Small intestine (tissue), 7 donors: ENCODE data around the gene SETBP1. TPM values are rescaled to one million over a fixed set of nuclear protein-coding genes. Genes with fewer than 3 reads are reported as not detected.

Experiments
- DNase-seq, 2 donors: peaks; one replicate each; pipeline versions ENCODE4 v3.0.0 to v3.0.0-alpha.2; 2013
- FAIRE-seq: peaks from 2 replicates; lab custom pipeline; 2012; peaks lifted over from hg19 to GRCh38; lab: Jason Lieb, UNC
- H3K27ac ChIP-seq, 3 donors: one replicate each; pipeline ENCODE4 v1.5.1; 2013; ENCODE audit warnings: low read length in 2 of 3, mild to moderate bottlenecking in 2 of 3, control low read depth in 1 of 3, inconsistent platforms in 1 of 3, low read depth in 1 of 3, moderate library complexity in 1 of 3
- H3K27me3 ChIP-seq, 3 donors: one replicate each; pipeline ENCODE4 v1.6.1; 2013; ENCODE audit warnings: low read length in 3 of 3, inconsistent platforms in 1 of 3; ENCODE audit not compliant: control insufficient read depth in 3 of 3, insufficient read depth in 3 of 3
- H3K36me3 ChIP-seq, 3 donors: one replicate each; pipeline ENCODE4 v1.6.1; 2013; ENCODE audit warnings: low read length in 3 of 3, inconsistent platforms in 1 of 3, low read depth in 1 of 3, mild to moderate bottlenecking in 1 of 3, moderate library complexity in 1 of 3; ENCODE audit not compliant: control insufficient read depth in 3 of 3, insufficient read depth in 2 of 3
- H3K4me1 ChIP-seq, 3 donors: one replicate each; pipeline ENCODE4 v1.6.1; 2013; ENCODE audit warnings: low read length in 2 of 3, inconsistent platforms in 1 of 3, low read depth in 1 of 3, mild to moderate bottlenecking in 1 of 3, moderate library complexity in 1 of 3; ENCODE audit not compliant: control insufficient read depth in 3 of 3, insufficient read depth in 2 of 3
- H3K4me3 ChIP-seq, 3 donors: one replicate each; pipeline ENCODE4 v1.5.1; 2013; ENCODE audit warnings: low read length in 3 of 3, control low read depth in 1 of 3, inconsistent platforms in 1 of 3, low read depth in 1 of 3, mild to moderate bottlenecking in 1 of 3, moderate library complexity in 1 of 3
- H3K9me3 ChIP-seq, 2 donors: one replicate each; pipeline ENCODE4 v1.6.1; 2013; ENCODE audit warnings: low read depth in 1 of 2, low read length in 1 of 2; ENCODE audit not compliant: control insufficient read depth in 2 of 2, insufficient read depth in 1 of 2
- WGBS, 3 donors: extraction: QIAGEN DNeasy Blood & Tissue Kit; methylation state at CpG; one replicate each; pipeline ENCODE4 v1.1.7; 2013; 5-methylcytosine and 5-hydroxymethylcytosine counted together
- polyA plus RNA-seq, 4 donors: library from polyadenylated mRNA; stranded (reverse) in 3 of 4; unstranded in 1 of 4; fragments of 200-250 nt in 3 of 4; fragments of 120-200 nt in 1 of 4; gene quantifications; one replicate each; pipeline versions ENCODE4 v1.2.1 to v1.2.3, GENCODE V29; 2013
- donor health status: healthy with polysubstance abuse.
- donor health status: control.
- donor health status: control.
- donor health status: Bipolar disorder and iron deficiency.
- donor health status: healthy.

The SETBP1 gene
- polyA plus RNA-seq, 4 donors: 0.54 to 5.8 (median 1.8) TPM; not detected in 1

- FAIRE-seq (no peak), DNase-seq (no peak)
- H3K27ac ChIP-seq: no peak overlapping the region
- whole genome bisulfite sequencing, 3 donors: 44 to 72% (median 67%) methylated on average over 2 of the region's 2 CpGs
- H3K4me3 ChIP-seq: no peak overlapping the region
- no peaks in the 10 kb centered on the region for H3K27me3 ChIP-seq
- H3K4me1 ChIP-seq: no peaks in the 10 kb centered on the region
- H3K9me3 ChIP-seq: no peaks in the 10 kb centered on the region
- H3K36me3 ChIP-seq: no peaks in the 10 kb centered on the region
Measured at GRCh38 chr18:44960580-44960979, 279.9 kb downstream of the SETBP1 start.

DNA sequence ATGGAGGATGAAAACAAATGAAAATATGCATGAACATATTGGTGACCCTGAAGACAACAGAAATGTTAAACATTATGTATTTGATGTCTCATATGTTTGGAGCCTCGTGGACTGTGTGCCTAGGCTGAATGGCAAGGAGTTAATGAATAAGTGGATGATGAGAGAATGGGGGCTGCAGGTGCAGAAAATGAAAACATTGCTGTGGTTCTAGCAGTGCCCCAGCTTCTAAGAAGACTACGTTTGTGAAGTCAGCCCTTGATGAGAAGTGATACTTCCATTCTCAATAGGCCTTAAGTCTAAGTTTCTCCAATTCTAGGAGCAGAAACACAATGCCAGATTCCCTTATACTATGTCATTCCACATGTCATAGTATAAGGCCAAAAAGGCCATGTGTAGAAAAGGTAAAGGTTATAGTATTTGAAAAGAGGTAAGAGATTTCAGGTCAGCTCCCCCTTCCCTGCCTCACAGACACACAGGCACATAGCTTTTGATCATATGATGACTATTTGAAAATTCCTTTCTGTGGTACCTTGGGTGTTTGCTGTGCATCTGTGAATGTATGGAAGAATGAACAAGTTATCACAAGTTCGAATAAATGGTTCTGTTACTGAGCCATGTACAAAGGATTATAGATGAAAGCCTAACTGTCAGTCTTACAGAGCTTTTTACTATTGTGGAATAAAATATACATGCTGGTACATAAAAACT lies 280.8 kb downstream of the SETBP1 start:
- no peak for DNase-seq
- no peaks in the 10 kb centered on the region for H3K36me3 ChIP-seq
- no peaks in the 10 kb centered on the region for H3K9me3 ChIP-seq
- H3K27me3 ChIP-seq: no peaks in the 10 kb centered on the region
- FAIRE-seq: no peak
- no peak overlapping the region for H3K4me3 ChIP-seq
- H3K27ac ChIP-seq: no peak overlapping the region
- H3K4me1 ChIP-seq: no peaks in the 10 kb centered on the region
- WGBS, 3 donors: 77 to 90% (median 89%) methylated on average over 3 of the region's 3 CpGs

DNA sequence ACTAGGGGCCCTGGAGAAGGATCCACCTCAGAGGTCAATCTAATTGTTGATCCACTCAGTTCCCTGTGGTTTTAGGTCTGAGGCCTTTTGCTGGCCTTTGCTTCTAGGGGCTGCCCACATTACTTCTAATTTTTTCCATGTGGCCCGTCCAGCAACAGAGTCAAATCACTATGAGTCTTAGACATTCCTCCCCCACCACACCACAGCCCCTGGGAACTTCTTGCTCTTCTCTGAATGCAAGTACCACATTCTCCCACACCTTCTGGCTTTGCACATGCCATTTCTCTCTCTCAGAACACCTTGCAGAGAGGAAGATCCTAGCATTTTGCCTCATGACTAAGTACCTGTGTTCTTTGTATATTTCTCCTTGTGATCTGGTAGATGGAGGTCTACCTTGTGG lies 286.9 kb downstream of the SETBP1 start:
- Histone ChIP-seq H3K4me3 (no peak overlapping the region), H3K4me1 (no peaks in the 10 kb centered on the region), H3K36me3 (no peaks in the 10 kb centered on the region), H3K27me3 (no peaks in the 10 kb centered on the region), H3K27ac (no peak overlapping the region), H3K9me3 (no peaks in the 10 kb centered on the region)
- 79 to 100% (median 80%) methylated on average over 1 of the region's 1 CpG for WGBS, 3 donors
- no peak for DNase-seq
- no peak for FAIRE-seq

DNA sequence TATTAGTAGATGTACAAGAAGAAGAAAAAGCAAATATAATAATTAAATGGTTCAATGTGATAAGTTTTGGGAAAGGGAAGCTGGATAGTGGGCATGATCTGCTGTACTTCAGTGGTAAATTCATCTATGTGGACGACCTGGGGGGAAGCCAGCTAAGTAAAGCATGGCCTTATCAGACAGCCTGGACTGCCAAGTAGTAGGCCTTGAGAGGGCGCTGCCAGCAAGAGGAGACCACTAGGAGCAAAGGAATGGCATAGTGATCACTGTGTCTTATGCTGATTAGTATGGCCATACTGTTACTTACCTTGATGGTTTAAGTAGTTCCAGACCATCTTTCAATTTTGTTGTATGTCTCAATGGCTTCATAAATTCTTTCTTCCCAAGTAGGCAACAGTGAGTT lies 287.6 kb downstream of the SETBP1 start:
- no peaks in the 10 kb centered on the region for H3K27me3 ChIP-seq
- FAIRE-seq (no peak), DNase-seq (no peak)
- H3K36me3 ChIP-seq: no peaks in the 10 kb centered on the region
- H3K4me3 ChIP-seq: no peak overlapping the region
- 80 to 88% (median 86%) methylated on average over 2 of the region's 2 CpGs for WGBS, 3 donors
- no peaks in the 10 kb centered on the region for H3K9me3 ChIP-seq
- H3K27ac ChIP-seq: no peak overlapping the region
- no peaks in the 10 kb centered on the region for H3K4me1 ChIP-seq

- FAIRE-seq (no peak), DNase-seq (no peak)
- no peak overlapping the region for H3K4me3 ChIP-seq
- no peaks in the 10 kb centered on the region for H3K27me3 ChIP-seq
- H3K27ac ChIP-seq: no peak overlapping the region
- no peaks in the 10 kb centered on the region for H3K36me3 ChIP-seq
- H3K9me3 ChIP-seq: no peaks in the 10 kb centered on the region
- H3K4me1 ChIP-seq: no peaks in the 10 kb centered on the region
- 63 to 76% (median 71%) methylated on average over 5 of the region's 5 CpGs for WGBS, 3 donors
Measured at GRCh38 chr18:44969214-44969795, 288.6 kb downstream of the SETBP1 start.

- Histone ChIP-seq H3K4me3 (no peak overlapping the region), H3K27ac (no peak overlapping the region), H3K4me1 (peaks cover 0 to 2% (median 0%) of the 10 kb centered on the region in 3 donors), H3K27me3 (no peaks in the 10 kb centered on the region), H3K9me3 (no peaks in the 10 kb centered on the region), H3K36me3 (no peaks in the 10 kb centered on the region)
- WGBS, 3 donors: 87 to 95% (median 91%) methylated on average over 2 of the region's 2 CpGs
- FAIRE-seq: no peak
- DNase-seq: peak in 1 of 2 donors; percentile 13
Measured at GRCh38 chr18:44973282-44973681, 292.6 kb downstream of the SETBP1 start.

- no peak overlapping the region for H3K27ac ChIP-seq
- DNase-seq: no peak
- H3K4me1 ChIP-seq: peaks cover 0 to 2% (median 0%) of the 10 kb centered on the region in 3 donors
- FAIRE-seq: no peak
- no peaks in the 10 kb centered on the region for H3K36me3 ChIP-seq
- WGBS, 3 donors: 99 to 100% (median 100%) methylated on average over 2 of the region's 2 CpGs
- H3K27me3 ChIP-seq: no peaks in the 10 kb centered on the region
- no peak overlapping the region for H3K4me3 ChIP-seq
- no peaks in the 10 kb centered on the region for H3K9me3 ChIP-seq
Measured at GRCh38 chr18:44974174-44974573, 293.5 kb downstream of the SETBP1 start.

- H3K36me3 ChIP-seq: no peaks in the 10 kb centered on the region
- H3K9me3 ChIP-seq: no peaks in the 10 kb centered on the region
- peaks cover 0 to 2% (median 0%) of the 10 kb centered on the region in 3 donors for H3K4me1 ChIP-seq
- no peak for FAIRE-seq
- WGBS, 3 donors: 94 to 97% (median 94%) methylated on average over 4 of the region's 4 CpGs
- DNase-seq: no peak
- no peak overlapping the region for H3K4me3 ChIP-seq
- H3K27ac ChIP-seq: no peak overlapping the region
- H3K27me3 ChIP-seq: no peaks in the 10 kb centered on the region
Measured at GRCh38 chr18:44977856-44978255, 297.2 kb downstream of the SETBP1 start.
